Activated CD8-positive, alpha-beta memory T cell treated with anti-CD3 and anti-CD28 coated beads for 24 hours (primary cell): ENCODE measurements around the gene CDKAL1.
"Not testable (repeated sequence)": the region's sequence is repeated elsewhere in the genome, so short reads cannot be mapped to it uniquely, and the experiment has no call there.

Experiments
- DNase-seq: peaks from one replicate; pipeline ENCODE4 v3.0.0-alpha.2; 2020

The CDKAL1 gene

DNA sequence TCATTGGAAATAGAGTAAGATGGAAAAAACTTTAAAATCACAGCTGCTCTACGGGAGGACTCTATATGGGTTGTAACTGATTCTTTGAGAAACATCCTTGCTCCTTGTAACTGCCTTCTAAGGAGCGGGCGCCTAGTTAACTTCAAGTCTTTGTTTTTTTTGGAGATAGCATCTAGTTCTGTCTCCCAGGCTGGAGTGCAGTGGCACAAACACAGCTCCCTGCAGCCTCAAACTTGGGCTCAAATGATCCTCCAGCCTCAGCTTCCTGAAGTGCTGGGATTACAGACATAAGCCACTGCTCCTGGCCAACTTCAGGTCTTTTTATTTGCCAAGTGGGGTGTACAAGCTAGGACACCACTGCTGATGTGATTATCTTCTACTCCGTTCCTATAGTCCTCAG is 552.9 kb downstream of the CDKAL1 start:
- DNase-seq: no peak

GRCh38 chr6:21091411-21091810 is 557.2 kb downstream of the CDKAL1 start:
- DNase-seq: no peak

- not testable (repeated sequence) for DNase-seq
Measured at GRCh38 chr6:21092231-21092772, 558.0 kb downstream of the CDKAL1 start.

GRCh38 chr6:21095462-21095861 is 561.2 kb downstream of the CDKAL1 start:
- no peak for DNase-seq

DNA sequence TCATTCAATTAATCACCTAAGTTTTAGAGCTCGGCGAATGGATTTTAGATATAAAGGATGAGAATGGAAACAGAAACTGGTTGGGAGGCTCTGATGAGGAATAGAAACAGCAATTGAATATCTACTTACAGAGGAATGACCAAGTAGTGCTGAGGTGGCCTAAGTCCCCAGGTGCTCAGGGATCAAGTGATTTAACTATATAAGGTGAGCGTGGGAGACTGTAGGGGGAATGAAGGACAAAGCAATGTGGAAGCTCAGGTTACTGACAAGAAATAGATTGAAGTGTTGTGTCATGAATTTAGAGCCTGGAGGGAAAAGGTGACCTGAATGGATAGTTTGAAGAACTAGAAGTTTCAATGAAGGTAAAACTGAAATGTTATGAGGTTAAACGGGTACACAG is 563.9 kb downstream of the CDKAL1 start:
- no peak for DNase-seq

GRCh38 chr6:21098744-21099143 is 564.5 kb downstream of the CDKAL1 start:
- DNase-seq: no peak

GRCh38 chr6:21099338-21100314 is 565.4 kb downstream of the CDKAL1 start:
- DNase-seq: no peak

- DNase-seq: no peak
Measured at GRCh38 chr6:21100991-21101390, 566.7 kb downstream of the CDKAL1 start.

DNA sequence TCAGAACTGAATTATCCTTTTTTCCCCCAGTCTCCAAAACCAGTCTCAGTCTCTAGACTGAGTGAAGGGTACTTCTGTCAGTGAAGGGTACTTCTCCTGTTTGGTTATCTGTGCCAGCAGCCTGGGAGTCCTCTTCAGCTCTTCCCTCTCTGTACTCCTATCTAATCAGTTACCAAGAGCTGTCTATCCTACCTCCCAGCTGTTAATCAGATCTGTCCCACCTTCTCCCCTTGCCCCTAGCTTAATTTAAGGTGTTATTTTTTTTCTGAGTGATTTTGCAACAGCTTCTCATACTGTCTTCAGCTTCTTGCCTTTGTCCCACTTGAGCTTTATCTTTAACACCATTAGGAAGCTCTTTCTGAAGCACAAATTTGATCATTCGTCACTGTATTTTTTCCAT is 567.4 kb downstream of the CDKAL1 start:
- DNase-seq: no peak

- DNase-seq: no peak
Measured at GRCh38 chr6:21102201-21102600, 567.9 kb downstream of the CDKAL1 start.

- no peak for DNase-seq
Measured at GRCh38 chr6:21102624-21103023, 568.4 kb downstream of the CDKAL1 start.

DNA sequence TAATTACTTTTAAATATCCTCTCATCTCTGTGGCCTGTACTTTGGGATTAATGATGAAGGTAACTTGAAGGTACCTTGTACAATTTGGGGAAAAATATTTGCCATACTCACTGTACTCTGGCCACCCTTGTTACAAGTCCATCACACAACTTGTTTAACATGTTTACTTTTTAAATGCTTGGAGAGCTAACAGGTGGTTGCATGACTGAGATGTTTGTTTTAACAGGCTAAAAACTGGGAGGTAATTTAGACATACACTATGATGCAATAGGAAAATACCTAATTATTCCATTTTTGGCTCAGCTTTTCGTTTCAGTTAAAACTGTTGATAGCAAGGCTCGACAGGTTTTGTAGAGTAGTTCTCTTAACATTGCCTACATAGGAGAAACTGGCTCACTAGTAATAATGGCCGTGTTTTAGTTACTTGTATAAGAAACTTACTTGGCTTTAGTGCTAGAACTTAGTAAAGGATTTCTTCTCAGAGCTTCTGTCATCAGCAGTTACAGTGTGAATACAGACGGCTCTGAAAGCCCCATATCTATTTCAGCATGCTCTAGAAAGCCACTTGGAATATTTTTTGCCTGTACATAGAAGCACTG is 569.5 kb downstream of the CDKAL1 start:
- DNase-seq: no peak

DNA sequence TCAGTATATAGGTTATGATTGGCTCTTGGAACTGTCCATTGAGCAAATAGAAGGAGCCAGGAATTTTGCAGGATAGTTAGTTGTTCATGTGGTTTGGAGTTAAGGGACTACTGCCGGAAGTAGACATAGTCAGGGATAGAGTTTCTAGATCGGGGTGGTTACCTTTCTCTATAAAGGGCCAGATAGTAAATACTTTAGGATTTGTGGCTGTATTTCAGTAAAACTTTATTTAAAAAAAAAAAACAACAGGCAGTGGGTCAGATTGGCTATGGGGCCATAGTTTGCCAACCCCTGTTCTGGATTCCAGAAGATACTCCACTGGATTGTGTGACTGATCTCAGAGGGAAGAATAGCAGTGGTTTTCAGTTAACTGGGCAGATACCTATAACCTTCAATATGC is 570.0 kb downstream of the CDKAL1 start:
- no peak for DNase-seq

- no peak for DNase-seq
Measured at GRCh38 chr6:21107796-21108195, 573.5 kb downstream of the CDKAL1 start.

DNA sequence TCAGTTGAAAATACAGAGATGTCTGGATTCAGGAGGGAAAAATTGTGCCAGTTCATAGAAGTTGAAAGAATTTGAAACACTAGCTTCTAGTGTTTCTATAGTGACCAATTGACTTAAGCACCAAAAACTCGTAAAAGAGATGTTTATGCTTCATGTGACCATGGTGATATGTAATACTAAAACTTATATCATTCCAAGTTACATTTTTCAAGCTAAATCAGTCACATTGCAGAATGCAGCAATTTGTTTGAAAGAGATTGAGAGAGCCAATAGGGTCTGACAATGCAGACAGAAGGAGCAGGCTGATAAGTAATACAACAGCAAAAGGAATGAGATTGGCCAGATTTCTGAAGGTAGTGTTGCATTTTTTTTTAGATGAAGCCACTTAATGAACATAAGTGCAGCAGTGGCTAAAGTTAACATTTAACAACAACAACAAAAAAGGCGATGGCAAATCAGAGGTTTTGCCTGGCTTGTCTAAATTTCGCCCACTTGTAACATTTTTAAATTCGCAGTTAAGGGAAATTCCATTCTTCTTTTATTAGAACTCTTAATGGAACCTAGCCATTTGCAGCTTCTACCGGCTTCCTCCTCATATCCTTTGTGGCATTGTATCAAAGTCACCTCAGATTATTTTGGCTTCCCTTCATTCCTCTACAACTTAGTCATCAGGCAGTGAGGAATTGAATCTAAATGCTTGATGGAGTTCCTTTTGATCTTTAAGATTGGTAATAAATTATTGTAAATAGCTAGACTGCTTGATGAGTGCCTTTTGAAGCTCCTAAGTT is 575.3 kb downstream of the CDKAL1 start:
- DNase-seq: no peak

- DNase-seq: no peak
Measured at GRCh38 chr6:21110684-21111083, 576.4 kb downstream of the CDKAL1 start.

GRCh38 chr6:21111093-21111725 is 577.0 kb downstream of the CDKAL1 start:
- no peak for DNase-seq

DNA sequence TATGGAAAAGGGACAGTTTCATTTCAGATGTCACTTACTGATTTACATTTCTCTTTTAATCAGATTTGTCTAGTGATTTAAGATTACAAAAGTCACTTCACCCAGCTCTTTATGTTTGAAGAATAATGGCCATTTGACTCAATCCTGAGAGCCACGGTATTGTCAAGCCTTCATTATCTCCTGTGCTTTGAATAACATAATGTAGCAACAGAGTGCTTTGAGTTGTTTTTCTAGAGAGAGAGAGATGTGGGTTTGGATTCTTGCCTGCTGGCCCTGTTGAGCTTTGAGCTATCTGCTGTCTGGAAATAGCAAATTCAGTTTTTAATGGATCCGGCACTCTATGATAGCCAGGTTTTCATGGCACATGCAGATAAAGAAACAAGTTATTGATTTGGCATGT is 580.9 kb downstream of the CDKAL1 start:
- no peak for DNase-seq

- DNase-seq: no peak
Measured at GRCh38 chr6:21116736-21117135, 582.5 kb downstream of the CDKAL1 start.

GRCh38 chr6:21118216-21118780 is 584.0 kb downstream of the CDKAL1 start:
- DNase-seq: no peak

GRCh38 chr6:21121636-21122136 is 587.4 kb downstream of the CDKAL1 start:
- DNase-seq: no peak
